Lung (tissue), 12 donors: ENCODE data around the gene MALT1. TPM values are rescaled to one million over a fixed set of nuclear protein-coding genes. Genes with fewer than 3 reads are reported as not detected.
A peak's percentile ranks its signal among the peaks of the same experiment; 100 is the strongest.

ENCODE experiments used
- ATAC-seq: fragments of 200-7000 bp; cut with Tn5 transposase; one replicate; pipeline ENCODE4 v1.9.1; 2020; ENCODE audit warnings: moderate number of reproducible peaks; ENCODE audit not compliant: insufficient read depth, low FRiP score
- DNase-seq, 3 donors: peaks; one replicate each; pipeline ENCODE4 v3.0.0-alpha.2; 2013 to 2017
- H3K27ac ChIP-seq, 2 donors: one replicate each; pipeline ENCODE4 v1.5.1; 2013; ENCODE audit warnings: mild to moderate bottlenecking in 2 of 2, moderate library complexity in 2 of 2, control low read depth in 1 of 2, inconsistent platforms in 1 of 2, low read depth in 1 of 2, low read length in 1 of 2
- H3K27me3 ChIP-seq, 3 donors: one replicate each; pipeline ENCODE4 v1.5.1; 2013; ENCODE audit warnings: low read length in 2 of 3; ENCODE audit not compliant: control insufficient read depth in 3 of 3, insufficient read depth in 3 of 3
- H3K36me3 ChIP-seq, 4 donors: one replicate each; pipeline ENCODE4 v1.5.1; 2013; ENCODE audit warnings: low read length in 4 of 4, mild to moderate bottlenecking in 1 of 4, moderate library complexity in 1 of 4; ENCODE audit not compliant: control insufficient read depth in 4 of 4, insufficient read depth in 4 of 4
- H3K4me1 ChIP-seq, 5 donors: one replicate each; pipeline ENCODE4 v1.5.1; 2013; ENCODE audit warnings: low read length in 5 of 5, mild to moderate bottlenecking in 2 of 5, moderate library complexity in 1 of 5; ENCODE audit not compliant: control insufficient read depth in 5 of 5, insufficient read depth in 5 of 5
- H3K4me3 ChIP-seq: one replicate; pipeline ENCODE4 v1.5.1; 2013; ENCODE audit warnings: mild to moderate bottlenecking, control low read depth, moderate library complexity
- H3K9ac ChIP-seq, 2 donors: one replicate each; pipeline ENCODE4 v1.5.1; 2013; ENCODE audit warnings: low read length in 2 of 2, control low read depth in 1 of 2; ENCODE audit not compliant: insufficient read depth in 1 of 2
- H3K9me3 ChIP-seq, 4 donors: one replicate each; pipeline ENCODE4 v1.5.1; 2013; ENCODE audit warnings: low read length in 3 of 4, mild to moderate bottlenecking in 1 of 4, moderate library complexity in 1 of 4; ENCODE audit not compliant: control insufficient read depth in 4 of 4, insufficient read depth in 3 of 4
- WGBS, 2 donors: extraction: QIAGEN DNeasy Blood & Tissue Kit; methylation state at CpG; one replicate each; pipeline ENCODE4 v1.1.7; 2013; 5-methylcytosine and 5-hydroxymethylcytosine counted together
- polyA plus RNA-seq, 2 donors: library from polyadenylated mRNA; stranded (reverse); fragments of 200-250 nt; gene quantifications; one replicate each; pipeline ENCODE4 v1.2.1, GENCODE V29; 2013
- total RNA-seq, 2 donors: library from RNA; depleted of rRNA in 1 of 2; stranded (reverse); fragments of >200 nt in 1 of 2; gene quantifications; one replicate each; pipeline ENCODE4 v1.2.1, GENCODE V29; 2014 to 2021
- TF ChIP-seq, protein P1 (sequence below): IDR thresholded peaks from 2 replicates; pipeline ENCODE4 v1.5.1; 2012; ENCODE audit warnings: mild to moderate bottlenecking; ENCODE audit errors: control extremely low read depth, extremely low read depth
- donor health status: control.
- donor health status: control.
- donor health status: Bipolar disorder and iron deficiency.
- donor health status: healthy.
- donor health status: DM: yes; HTN: yes; CAD: no.

MALT1 gene
- total and polyA plus RNA-seq, 4 donors = 6.1 to 35.6 (median 12.9) TPM

DNA sequence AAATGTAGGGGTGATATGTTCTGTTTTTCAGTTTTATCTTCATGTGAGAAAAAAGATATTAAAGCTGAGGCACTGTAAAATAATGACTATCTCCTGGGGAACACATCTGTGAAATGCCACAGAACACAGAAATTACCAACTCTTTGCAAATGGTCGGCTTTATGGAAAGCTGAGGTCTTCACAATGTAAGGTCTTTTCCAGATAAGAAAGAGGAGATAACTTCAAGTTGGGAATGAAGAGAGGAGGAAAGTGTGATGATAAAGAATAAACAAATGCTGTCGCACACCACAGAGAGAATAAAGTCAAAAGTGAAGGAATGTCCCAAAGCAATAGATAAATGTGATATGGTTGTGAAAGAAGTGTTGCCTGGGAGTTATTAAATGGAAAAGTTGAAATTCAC is 41.2 kb upstream of the MALT1 start:
- Histone ChIP-seq H3K9ac (no peak overlapping the region), H3K4me1 (peaks cover 0 to 15% (median 3%) of the 10 kb centered on the region in 5 donors), H3K4me3 (no peak overlapping the region), H3K36me3 (no peaks in the 10 kb centered on the region), H3K9me3 (no peaks in the 10 kb centered on the region), H3K27me3 (no peaks in the 10 kb centered on the region), H3K27ac (no peak overlapping the region)
- no peak for ATAC-seq
- no peak for DNase-seq
- TF ChIP-seq, protein P1, sequence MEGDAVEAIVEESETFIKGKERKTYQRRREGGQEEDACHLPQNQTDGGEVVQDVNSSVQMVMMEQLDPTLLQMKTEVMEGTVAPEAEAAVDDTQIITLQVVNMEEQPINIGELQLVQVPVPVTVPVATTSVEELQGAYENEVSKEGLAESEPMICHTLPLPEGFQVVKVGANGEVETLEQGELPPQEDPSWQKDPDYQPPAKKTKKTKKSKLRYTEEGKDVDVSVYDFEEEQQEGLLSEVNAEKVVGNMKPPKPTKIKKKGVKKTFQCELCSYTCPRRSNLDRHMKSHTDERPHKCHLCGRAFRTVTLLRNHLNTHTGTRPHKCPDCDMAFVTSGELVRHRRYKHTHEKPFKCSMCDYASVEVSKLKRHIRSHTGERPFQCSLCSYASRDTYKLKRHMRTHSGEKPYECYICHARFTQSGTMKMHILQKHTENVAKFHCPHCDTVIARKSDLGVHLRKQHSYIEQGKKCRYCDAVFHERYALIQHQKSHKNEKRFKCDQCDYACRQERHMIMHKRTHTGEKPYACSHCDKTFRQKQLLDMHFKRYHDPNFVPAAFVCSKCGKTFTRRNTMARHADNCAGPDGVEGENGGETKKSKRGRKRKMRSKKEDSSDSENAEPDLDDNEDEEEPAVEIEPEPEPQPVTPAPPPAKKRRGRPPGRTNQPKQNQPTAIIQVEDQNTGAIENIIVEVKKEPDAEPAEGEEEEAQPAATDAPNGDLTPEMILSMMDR = no peak
- 92 to 95% methylated on average over 2 of the region's 2 CpGs for WGBS, 2 donors

DNA sequence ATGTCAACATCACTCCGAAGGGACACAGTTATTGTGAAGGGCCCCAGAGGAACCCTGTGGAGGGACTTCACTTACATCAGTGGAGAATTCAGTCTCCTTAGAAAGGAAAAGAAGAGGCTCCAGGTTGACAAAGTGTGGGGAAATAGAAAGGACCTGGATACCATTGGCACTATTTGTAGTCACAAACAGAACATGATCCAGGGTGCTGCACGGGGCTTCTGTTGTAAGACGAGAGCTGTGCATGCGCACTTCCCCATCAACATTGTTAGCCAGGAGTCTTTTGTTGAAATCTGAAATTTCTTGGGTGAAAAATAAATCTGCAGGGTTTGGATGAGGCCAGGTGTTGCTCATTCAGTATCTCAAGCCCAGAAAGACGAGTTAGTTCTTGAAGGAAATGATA is 40.0 kb upstream of the MALT1 start:
- Histone ChIP-seq H3K9me3 (no peaks in the 10 kb centered on the region), H3K27me3 (no peaks in the 10 kb centered on the region), H3K9ac (no peak overlapping the region), H3K27ac (no peak overlapping the region), H3K4me1 (peaks cover 0 to 15% (median 3%) of the 10 kb centered on the region in 5 donors), H3K36me3 (no peaks in the 10 kb centered on the region), H3K4me3 (no peak overlapping the region)
- TF ChIP-seq, protein P1 = no peak
- ATAC-seq (no peak), DNase-seq (no peak)
- WGBS, 2 donors = 81 to 85% methylated on average over 5 of the region's 5 CpGs

DNA sequence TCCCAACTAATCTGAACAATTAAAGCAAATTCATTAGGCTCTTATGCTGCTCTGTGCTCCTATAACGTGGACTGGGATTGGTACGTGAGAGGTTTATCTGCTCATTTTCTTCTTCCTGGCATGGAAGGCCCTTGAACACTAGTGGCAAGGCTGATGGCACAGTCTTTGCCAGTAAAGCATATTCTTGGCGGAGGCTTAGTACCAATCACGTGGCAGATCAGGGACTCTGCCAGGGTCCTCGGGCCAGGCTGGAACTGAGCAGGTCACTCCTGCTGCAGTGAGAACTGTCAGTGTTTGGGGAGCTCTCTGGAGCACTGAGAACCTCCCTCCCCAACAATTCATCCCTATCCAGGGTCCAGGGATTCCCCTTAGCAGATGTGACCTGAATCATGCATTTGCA is 38.7 kb upstream of the MALT1 start:
- H3K27me3 ChIP-seq = no peaks in the 10 kb centered on the region

DNA sequence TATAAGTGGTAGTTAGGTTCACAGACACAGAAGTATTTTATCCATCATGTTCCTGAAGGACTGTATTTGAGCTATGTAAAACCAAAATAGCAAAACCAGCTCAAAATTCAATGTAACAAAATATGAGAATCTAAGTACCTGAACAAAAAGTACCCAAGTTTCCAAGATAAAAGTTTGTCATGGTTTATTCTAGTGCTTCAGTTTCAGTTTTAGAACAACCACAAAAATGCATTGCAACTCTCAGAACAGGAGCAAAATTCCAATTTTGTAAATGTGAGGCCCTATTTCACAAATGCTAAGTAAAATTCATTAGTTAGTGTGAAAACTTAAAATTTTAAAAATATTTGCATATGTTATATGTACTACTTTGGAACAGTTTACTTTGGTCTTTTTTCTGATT is 37.4 kb upstream of the MALT1 start:
- no peaks in the 10 kb centered on the region for H3K27me3 ChIP-seq
- H3K9ac ChIP-seq = no peak overlapping the region
- no peak for DNase-seq
- TF ChIP-seq, protein P1 = no peak
- ATAC-seq = no peak
- no peak overlapping the region for H3K4me3 ChIP-seq
- H3K36me3 ChIP-seq = no peaks in the 10 kb centered on the region
- no peak overlapping the region for H3K27ac ChIP-seq
- H3K4me1 ChIP-seq = peaks cover 0 to 9% (median 0%) of the 10 kb centered on the region in 5 donors
- peaks cover 0 to 2% (median 0%) of the 10 kb centered on the region in 4 donors for H3K9me3 ChIP-seq

More for the DNA sequence above, 38.7 kb upstream of the MALT1 start:
- peaks cover 0 to 2% (median 0%) of the 10 kb centered on the region in 4 donors for H3K9me3 ChIP-seq
- ATAC-seq = no peak
- 87 to 99% methylated on average over 5 of the region's 5 CpGs for WGBS, 2 donors
- H3K9ac ChIP-seq = no peak overlapping the region
- TF ChIP-seq, protein P1 = no peak
- no peak for DNase-seq
- peak overlapping the region in 1 of 2 donors; percentile 45 for H3K27ac ChIP-seq
- H3K4me1 ChIP-seq = peaks cover 0 to 15% (median 3%) of the 10 kb centered on the region in 5 donors
- H3K36me3 ChIP-seq = no peaks in the 10 kb centered on the region
- H3K4me3 ChIP-seq = no peak overlapping the region
